ENCODE data around the gene AKR1B1. TPM values are rescaled to one million over a fixed set of nuclear protein-coding genes. Genes with fewer than 3 reads are reported as not detected.

Gene AKR1B1
- total RNA-seq, 1 experiment from 2014 or later: 166 TPM

DNA sequence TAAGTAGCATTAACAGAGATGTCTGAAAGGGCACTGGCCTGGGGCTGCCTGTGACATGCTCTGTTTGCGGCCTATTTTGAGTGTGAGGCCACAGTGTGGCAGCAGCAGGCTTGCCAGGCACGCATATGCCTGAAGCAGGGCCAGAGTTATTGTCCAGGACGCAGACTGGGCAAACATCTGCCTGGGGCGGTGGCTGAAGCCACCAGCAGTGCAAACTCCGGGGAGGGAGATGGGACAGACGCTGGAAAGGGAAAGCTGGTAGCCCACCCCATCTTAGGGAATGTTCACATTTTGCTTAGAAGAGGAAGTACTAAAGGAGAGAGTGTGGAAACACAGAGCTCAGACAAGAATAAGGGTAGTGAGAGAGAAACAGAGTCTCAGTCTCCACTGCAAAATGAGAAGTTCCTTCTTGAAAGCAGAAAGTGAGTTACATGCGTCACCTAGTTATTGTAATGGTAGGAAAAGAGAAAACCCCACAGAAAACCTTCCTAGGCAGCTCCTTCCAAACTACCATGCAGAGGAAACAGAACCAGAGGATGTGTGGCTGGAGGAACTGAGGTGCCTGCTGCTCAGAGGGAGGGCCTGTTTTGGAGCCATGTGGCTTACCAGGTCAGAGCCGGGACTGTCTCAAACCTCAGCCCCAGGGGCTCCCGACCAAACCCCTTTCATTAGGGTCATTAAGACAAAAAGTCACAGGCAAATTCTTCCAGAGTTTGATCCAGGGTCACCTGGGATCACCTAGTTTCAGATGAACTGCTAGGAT lies 14.5 kb downstream of the AKR1B1 start:
- H3K27ac Mint-ChIP-seq: peak overlapping the region in 1 of 3 experiments; percentile 79; a peak in 3 of 7 replicates

More for the DNA sequence above, 14.5 kb downstream of the AKR1B1 start:
- no peak overlapping the region for H3T11ph ChIP-seq (ENCODE audit: low read length)
- H3K23ac ChIP-seq (ENCODE audit: insufficient read length, low read depth, low read length): no peak overlapping the region
- H2AFZ ChIP-seq (ENCODE audit: low read length): no peak overlapping the region
- H4K5ac ChIP-seq (ENCODE audit: insufficient read length, low read depth, low read length): no peak overlapping the region
- H3K79me2 ChIP-seq (ENCODE audit: insufficient read depth, low read length): no peaks in the 10 kb centered on the region
- H2BK20ac ChIP-seq (ENCODE audit: low read depth, low read length, poor library complexity, severe bottlenecking): no peak overlapping the region
- H3K4me1 ChIP-seq (ENCODE audit: insufficient read depth, low read length): no peaks in the 10 kb centered on the region
- WGBS (ENCODE audit: extremely low coverage, insufficient read length, low lambda C conversion rate): no CpG with 5 or more reads among the region's 9 CpGs
- H2BK120ac ChIP-seq (ENCODE audit: low read depth, low read length, poor library complexity, severe bottlenecking): no peak overlapping the region
- H4K20me1 ChIP-seq (ENCODE audit: control insufficient read depth, insufficient read depth, insufficient read length): no peaks in the 10 kb centered on the region
- H4K91ac ChIP-seq (ENCODE audit: insufficient read length, low read depth, low read length): no peak overlapping the region
- Mint-ChIP-seq H3K4me3 (no peak overlapping the region), H3K9me3 (no peaks in the 10 kb centered on the region; a peak in 1 of 5 replicates), H3K36me3 (ENCODE audit: insufficient read depth in 1 of 3, low read depth in 3 of 3) (peaks cover 64 to 95% (median 94%) of the 10 kb centered on the region in 3 experiments), H3K4me1 (no peaks in the 10 kb centered on the region), H3K27me3 (ENCODE audit: low read depth) (no peaks in the 10 kb centered on the region)
- H3K4me2 ChIP-seq (ENCODE audit: insufficient read depth, insufficient read length, low read length): no peak overlapping the region
- no peak overlapping the region for H3K56ac ChIP-seq (ENCODE audit: insufficient read length, low read depth, low read length)
- no peak overlapping the region for H3K4ac ChIP-seq (ENCODE audit: low read depth, low read length)
- no peaks in the 10 kb centered on the region for H3K23me2 ChIP-seq (ENCODE audit: insufficient read length, low read depth, low read length, poor library complexity, severe bottlenecking)
- TF ChIP-seq, protein P1, sequence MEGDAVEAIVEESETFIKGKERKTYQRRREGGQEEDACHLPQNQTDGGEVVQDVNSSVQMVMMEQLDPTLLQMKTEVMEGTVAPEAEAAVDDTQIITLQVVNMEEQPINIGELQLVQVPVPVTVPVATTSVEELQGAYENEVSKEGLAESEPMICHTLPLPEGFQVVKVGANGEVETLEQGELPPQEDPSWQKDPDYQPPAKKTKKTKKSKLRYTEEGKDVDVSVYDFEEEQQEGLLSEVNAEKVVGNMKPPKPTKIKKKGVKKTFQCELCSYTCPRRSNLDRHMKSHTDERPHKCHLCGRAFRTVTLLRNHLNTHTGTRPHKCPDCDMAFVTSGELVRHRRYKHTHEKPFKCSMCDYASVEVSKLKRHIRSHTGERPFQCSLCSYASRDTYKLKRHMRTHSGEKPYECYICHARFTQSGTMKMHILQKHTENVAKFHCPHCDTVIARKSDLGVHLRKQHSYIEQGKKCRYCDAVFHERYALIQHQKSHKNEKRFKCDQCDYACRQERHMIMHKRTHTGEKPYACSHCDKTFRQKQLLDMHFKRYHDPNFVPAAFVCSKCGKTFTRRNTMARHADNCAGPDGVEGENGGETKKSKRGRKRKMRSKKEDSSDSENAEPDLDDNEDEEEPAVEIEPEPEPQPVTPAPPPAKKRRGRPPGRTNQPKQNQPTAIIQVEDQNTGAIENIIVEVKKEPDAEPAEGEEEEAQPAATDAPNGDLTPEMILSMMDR (conservative IDR thresholded peaks at IDR 0.05): no peak
- no peak overlapping the region for H2BK5ac ChIP-seq (ENCODE audit: insufficient read length, low read length)
- no peaks in the 10 kb centered on the region for H3K27me3 ChIP-seq (ENCODE audit: insufficient read depth, low read length)
- DNase-seq: no peak
- H3K27ac ChIP-seq (ENCODE audit: insufficient read length, low read depth, low read length): no peak overlapping the region
- no peak overlapping the region for H3K14ac ChIP-seq (ENCODE audit: insufficient read depth, low read length)
- no peak overlapping the region for H2BK12ac ChIP-seq (ENCODE audit: insufficient read length, low read depth, low read length)
- no peak overlapping the region for H2BK15ac ChIP-seq (ENCODE audit: low read depth, low read length)
- H3K9me3 ChIP-seq (ENCODE audit: control insufficient read depth, low read depth, low read length): no peaks in the 10 kb centered on the region
- no peak overlapping the region for H4K8ac ChIP-seq (replicated peaks; ENCODE audit: insufficient read length, low read depth, low read length)
- H2AK5ac ChIP-seq (ENCODE audit: insufficient read length, low read length): no peak overlapping the region
- H3K18ac ChIP-seq (ENCODE audit: insufficient read length, low read depth, low read length): no peak overlapping the region
- no peaks in the 10 kb centered on the region for H3K79me1 ChIP-seq (ENCODE audit: insufficient read depth, low read depth, low read length, poor library complexity, severe bottlenecking)
- H3K9ac ChIP-seq (ENCODE audit: extremely low read depth, insufficient read length, low read length): no peak overlapping the region

Measured in H9 (cell line).